MCF 10A (cell line): ENCODE measurements around the gene ANKMY1. TPM values are rescaled to one million over a fixed set of nuclear protein-coding genes. Genes with fewer than 3 reads are reported as not detected.

ENCODE experiments used
- BruUV-seq: library from RNA; stranded (reverse); fragments of 400-500 nt; replicated peaks from 2 replicates; lab custom pipeline; 2021; lab: Mats Ljungman, UMichigan
- CTCF ChIA-PET: fragments of 300-600 bp; sonication (Branson Sonifier 250); formaldehyde crosslinking; extraction: SDS; loops from one replicate; lab custom pipeline; 2021; ENCODE audit warnings: antibody characterized with exemption, inconsistent platforms; lab: Yijun Ruan, JAX
- POLR2A ChIA-PET: fragments of 300-600, 350-650 bp; sonication (Branson Sonifier 250); formaldehyde crosslinking; extraction: SDS; loops from one replicate; lab custom pipeline; 2020; ENCODE audit warnings: antibody characterized with exemption, inconsistent platforms; lab: Yijun Ruan, JAX
- DNase-seq: peaks from one replicate; pipeline ENCODE4 v3.0.0-alpha.2; 2018; ENCODE audit not compliant: unreplicated experiment
- H3K27ac Mint-ChIP-seq: one replicate; pipeline ENCODE4 v1.8.0; 2022; ENCODE audit warnings: mild to moderate bottlenecking, low read depth, mixed read lengths; ENCODE audit not compliant: unreplicated experiment
- H3K27me3 Mint-ChIP-seq: one replicate; pipeline ENCODE4 v1.8.0; 2022; ENCODE audit warnings: mixed read lengths; ENCODE audit not compliant: insufficient read depth, unreplicated experiment
- H3K36me3 Mint-ChIP-seq: one replicate; pipeline ENCODE4 v1.8.0; 2022; ENCODE audit warnings: mild to moderate bottlenecking, moderate library complexity, mixed read lengths; ENCODE audit not compliant: insufficient read depth, unreplicated experiment
- H3K4me1 Mint-ChIP-seq: one replicate; pipeline ENCODE4 v1.8.0; 2022; ENCODE audit warnings: mixed read lengths; ENCODE audit not compliant: insufficient read depth, unreplicated experiment
- H3K4me3 Mint-ChIP-seq: one replicate; pipeline ENCODE4 v1.8.0; 2022; ENCODE audit warnings: mild to moderate bottlenecking, moderate library complexity, mixed read lengths; ENCODE audit not compliant: unreplicated experiment
- H3K9me3 Mint-ChIP-seq: one replicate; pipeline ENCODE4 v1.8.0; 2022; ENCODE audit warnings: mixed read lengths; ENCODE audit not compliant: unreplicated experiment
- intact Hi-C: fragments of 100-400 bp; cut with micrococcal nuclease; formaldehyde crosslinking; loops from 2 replicates; pipeline ENCODE4 v1.14.1; 2022
- total RNA-seq: library from RNA; stranded (reverse); gene quantifications from 2 replicates; pipeline ENCODE4 v1.2.3, GENCODE V29; 2022
- TF ChIP-seq, protein P1 (sequence below): fragments of 200-600 bp; IDR thresholded peaks from one replicate; pipeline ENCODE4 v1.8.0; 2022; ENCODE audit warnings: antibody characterized with exemption, mild to moderate bottlenecking; ENCODE audit not compliant: unreplicated experiment

The ANKMY1 gene
- total RNA-seq, 1 experiment from 2014 or later, result 22.2 TPM

DNA sequence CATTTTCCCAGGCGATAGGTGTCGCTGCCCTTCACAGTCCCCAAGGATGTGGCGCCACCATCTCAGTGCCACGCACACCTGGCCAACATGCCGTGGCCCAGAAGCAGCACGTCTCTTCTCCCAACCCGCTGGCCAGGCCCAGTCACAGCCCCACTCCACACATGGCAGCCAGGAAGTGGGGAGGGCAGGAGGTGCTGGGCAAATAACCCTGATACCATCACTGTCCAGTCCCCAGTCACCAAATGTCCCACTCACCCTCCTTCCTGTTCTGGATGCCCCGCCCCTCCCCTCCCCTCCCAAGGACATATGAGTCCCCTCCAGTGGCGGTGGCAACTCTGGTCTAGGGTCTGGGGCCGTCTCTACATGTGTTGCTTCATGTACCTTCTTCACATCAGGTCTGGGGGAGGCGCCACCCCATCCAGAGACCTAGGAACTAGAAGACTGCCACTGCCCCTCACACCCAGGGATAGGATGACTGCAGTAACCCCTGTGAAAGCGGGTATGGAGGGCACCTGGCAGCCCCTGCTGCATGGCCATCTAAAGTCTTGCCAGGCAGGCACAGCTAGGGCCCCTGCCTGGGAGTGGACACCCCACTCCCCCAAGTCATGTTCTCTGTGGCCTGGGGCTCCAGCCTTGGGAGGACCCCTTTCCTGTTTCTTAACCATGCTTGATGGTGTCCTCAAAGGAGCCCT, 21.4 kb upstream of the ANKMY1 start:
- Mint-ChIP-seq H3K4me3 (peak overlapping the region; percentile 73), H3K27me3 (no peaks in the 10 kb centered on the region), H3K4me1 (peaks cover 41% of the 10 kb centered on the region), H3K27ac (peak overlapping the region; percentile 99), H3K36me3 (peaks cover 22% of the 10 kb centered on the region), H3K9me3 (no peaks in the 10 kb centered on the region)
- ChIA-PET CTCF (interaction anchor here (0.6 to 5.7 kb wide), 8 partner anchors 10 to 566 kb away, joined by 3 to 52 read pairs (median 5); partner anchors contain the start of gene RNPEPL1), POLR2A (interaction anchor here (0.6 to 4.8 kb wide), 7 partner anchors 10 to 554 kb away, joined by 3 to 87 read pairs (median 6); partner anchors contain the start of genes ANKMY1, DUSP28, NDUFA10 and RNPEPL1)
- TF ChIP-seq, protein P1, sequence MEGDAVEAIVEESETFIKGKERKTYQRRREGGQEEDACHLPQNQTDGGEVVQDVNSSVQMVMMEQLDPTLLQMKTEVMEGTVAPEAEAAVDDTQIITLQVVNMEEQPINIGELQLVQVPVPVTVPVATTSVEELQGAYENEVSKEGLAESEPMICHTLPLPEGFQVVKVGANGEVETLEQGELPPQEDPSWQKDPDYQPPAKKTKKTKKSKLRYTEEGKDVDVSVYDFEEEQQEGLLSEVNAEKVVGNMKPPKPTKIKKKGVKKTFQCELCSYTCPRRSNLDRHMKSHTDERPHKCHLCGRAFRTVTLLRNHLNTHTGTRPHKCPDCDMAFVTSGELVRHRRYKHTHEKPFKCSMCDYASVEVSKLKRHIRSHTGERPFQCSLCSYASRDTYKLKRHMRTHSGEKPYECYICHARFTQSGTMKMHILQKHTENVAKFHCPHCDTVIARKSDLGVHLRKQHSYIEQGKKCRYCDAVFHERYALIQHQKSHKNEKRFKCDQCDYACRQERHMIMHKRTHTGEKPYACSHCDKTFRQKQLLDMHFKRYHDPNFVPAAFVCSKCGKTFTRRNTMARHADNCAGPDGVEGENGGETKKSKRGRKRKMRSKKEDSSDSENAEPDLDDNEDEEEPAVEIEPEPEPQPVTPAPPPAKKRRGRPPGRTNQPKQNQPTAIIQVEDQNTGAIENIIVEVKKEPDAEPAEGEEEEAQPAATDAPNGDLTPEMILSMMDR, result no peak
- no peak for DNase-seq
- intact Hi-C loops, result no loop called here
- BruUV-seq, result no TSS peak

DNA sequence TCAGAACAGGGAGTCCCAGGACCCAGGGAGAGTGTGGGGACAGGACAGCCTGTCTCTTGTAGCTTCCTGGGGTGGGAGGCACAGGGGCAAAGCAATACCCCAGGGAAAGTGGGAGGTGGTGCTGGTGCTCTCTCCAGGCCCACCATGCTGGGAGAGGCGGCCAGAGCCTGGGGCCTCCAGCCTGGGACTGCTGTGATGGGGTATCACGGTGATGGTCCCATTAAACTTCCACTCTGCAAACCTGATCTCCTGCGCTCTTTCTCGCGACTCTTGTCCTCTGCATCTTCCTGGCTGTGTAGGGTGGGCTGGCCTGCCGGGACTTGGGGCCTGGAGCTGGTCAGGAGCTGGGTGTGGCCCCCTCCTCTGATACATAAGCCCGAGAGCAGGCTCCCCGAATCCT, 20.7 kb upstream of the ANKMY1 start:
- TF ChIP-seq, protein P1, result no peak
- Mint-ChIP-seq H3K27me3 (no peaks in the 10 kb centered on the region), H3K4me3 (peak overlapping the region; percentile 73), H3K36me3 (peaks cover 22% of the 10 kb centered on the region), H3K27ac (peak overlapping the region; percentile 99), H3K9me3 (no peaks in the 10 kb centered on the region), H3K4me1 (peaks cover 41% of the 10 kb centered on the region)
- ChIA-PET POLR2A (interaction anchor here (1.1 to 4.8 kb wide), 3 partner anchors 8 to 19 kb away, joined by 5 to 87 read pairs (median 48); partner anchors contain the start of genes ANKMY1, CAPN10, DUSP28 and RNPEPL1), CTCF (interaction anchor here (0.5 to 5.7 kb wide), 3 partner anchors 13 to 681 kb away, joined by 3 to 52 read pairs (median 3); no protein-coding TSS in a partner anchor)
- intact Hi-C loops, result no loop called here
- BruUV-seq, result no TSS peak
- no peak for DNase-seq

DNA sequence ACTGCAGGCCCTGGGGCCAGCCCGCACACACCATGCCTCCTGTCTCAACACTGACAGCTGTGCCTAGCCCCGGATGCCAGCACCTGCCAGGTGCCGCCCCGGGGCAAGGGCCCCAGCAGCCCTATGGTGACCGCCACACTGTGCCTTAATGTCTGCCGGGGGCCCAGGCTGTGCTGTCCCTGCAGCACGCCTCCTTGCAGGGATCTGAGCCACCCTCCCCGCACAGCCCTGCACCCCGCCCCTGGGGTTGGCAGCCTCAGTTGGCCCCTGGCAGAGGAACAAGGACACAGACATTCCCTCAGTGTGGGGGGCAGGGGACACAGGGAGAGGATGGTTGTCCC, 20.3 kb upstream of the ANKMY1 start:
- BruUV-seq, result TSS peak; percentile 38
- no peak for DNase-seq
- CTCF ChIA-PET, result interaction anchor here (0.5 to 1.0 kb wide), 2 partner anchors 12 to 681 kb away, joined by 3 read pairs; no protein-coding TSS in a partner anchor

More for the DNA sequence above, 20.3 kb upstream of the ANKMY1 start:
- intact Hi-C loops, result no loop called here
- H3K36me3 Mint-ChIP-seq, result peaks cover 22% of the 10 kb centered on the region
- H3K27ac Mint-ChIP-seq, result no peak overlapping the region
- POLR2A ChIA-PET, result interaction anchor here (0.7 to 4.8 kb wide), 4 partner anchors 8 to 18 kb away, joined by 3 to 87 read pairs (median 26); partner anchors contain the start of genes ANKMY1, CAPN10, DUSP28 and RNPEPL1
- H3K4me3 Mint-ChIP-seq, result no peak overlapping the region
- H3K9me3 Mint-ChIP-seq, result no peaks in the 10 kb centered on the region
- TF ChIP-seq, protein P1, result no peak
- H3K27me3 Mint-ChIP-seq, result no peaks in the 10 kb centered on the region
- H3K4me1 Mint-ChIP-seq, result peaks cover 41% of the 10 kb centered on the region
